Activated CD4-positive, alpha-beta T cell treated with anti-CD3 and anti-CD28 coated beads, Interleukin-10, Interleukin-2, amounts not matched to agents 100 ng/mL and 50 ng/mL, durations not matched to agents 16 hours and 8 hours (primary cell): ENCODE results near the gene DPH5.

Experiments
- DNase-seq: peaks from one replicate; pipeline ENCODE4 v3.0.0-alpha.2; 2020

Gene DPH5

GRCh38 chr1:101029184-101029583 is 3.6 kb upstream of the DPH5 start:
- DNase-seq = no peak

- DNase-seq = no peak
Measured at GRCh38 chr1:101028466-101028865, 2.9 kb upstream of the DPH5 start.

GRCh38 chr1:101027194-101027772 is 1.7 kb upstream of the DPH5 start:
- no peak for DNase-seq

- DNase-seq = no peak
Measured at GRCh38 chr1:101026430-101026788, 825 bp upstream of the DPH5 start.

- peak; percentile 28 for DNase-seq
Measured at GRCh38 chr1:101025283-101025656, 314 bp downstream of the DPH5 start.

GRCh38 chr1:101022294-101022693 is 3.3 kb downstream of the DPH5 start:
- no peak for DNase-seq

- DNase-seq = no peak
Measured at GRCh38 chr1:101017448-101017847, 8.1 kb downstream of the DPH5 start.

- no peak for DNase-seq
Measured at GRCh38 chr1:101013776-101014175, 11.8 kb downstream of the DPH5 start.

- DNase-seq = no peak
Measured at GRCh38 chr1:101008229-101008834, 17.3 kb downstream of the DPH5 start.

GRCh38 chr1:101006553-101006952 is 19.0 kb downstream of the DPH5 start:
- DNase-seq = peak; percentile 58

GRCh38 chr1:101005871-101006270 is 19.7 kb downstream of the DPH5 start:
- peak; percentile 53 for DNase-seq

- DNase-seq = peak; percentile 14
Measured at GRCh38 chr1:101005183-101005582, 20.4 kb downstream of the DPH5 start.

GRCh38 chr1:101004670-101005069 is 20.9 kb downstream of the DPH5 start:
- no peak for DNase-seq

GRCh38 chr1:101004061-101004460 is 21.5 kb downstream of the DPH5 start:
- DNase-seq = peak; percentile 19

- no peak for DNase-seq
Measured at GRCh38 chr1:101003012-101003650, 22.5 kb downstream of the DPH5 start.

GRCh38 chr1:101002551-101002950 is 23.0 kb downstream of the DPH5 start:
- peak; percentile 14 for DNase-seq

GRCh38 chr1:101000131-101000873 is 25.3 kb downstream of the DPH5 start:
- no peak for DNase-seq

GRCh38 chr1:100998426-100998825 is 27.2 kb downstream of the DPH5 start:
- no peak for DNase-seq

GRCh38 chr1:100995198-100995988 is 30.2 kb downstream of the DPH5 start:
- DNase-seq = no peak

GRCh38 chr1:100989306-100990077 is 36.1 kb downstream of the DPH5 start:
- DNase-seq = no peak

GRCh38 chr1:100988121-100988520 is 37.5 kb downstream of the DPH5 start:
- no peak for DNase-seq

GRCh38 chr1:100982793-100983192 is 42.8 kb downstream of the DPH5 start:
- DNase-seq = no peak
